GM12801 (cell line): Measurements from ENCODE around the gene ACOX3.

Experiments used
- TF ChIP-seq, protein P1 (sequence below): IDR thresholded peaks from one replicate; pipeline ENCODE4 v1.5.1; 2011; ENCODE audit warnings: control low read depth; ENCODE audit not compliant: insufficient read length; ENCODE audit errors: extremely low read depth

The ACOX3 gene

DNA sequence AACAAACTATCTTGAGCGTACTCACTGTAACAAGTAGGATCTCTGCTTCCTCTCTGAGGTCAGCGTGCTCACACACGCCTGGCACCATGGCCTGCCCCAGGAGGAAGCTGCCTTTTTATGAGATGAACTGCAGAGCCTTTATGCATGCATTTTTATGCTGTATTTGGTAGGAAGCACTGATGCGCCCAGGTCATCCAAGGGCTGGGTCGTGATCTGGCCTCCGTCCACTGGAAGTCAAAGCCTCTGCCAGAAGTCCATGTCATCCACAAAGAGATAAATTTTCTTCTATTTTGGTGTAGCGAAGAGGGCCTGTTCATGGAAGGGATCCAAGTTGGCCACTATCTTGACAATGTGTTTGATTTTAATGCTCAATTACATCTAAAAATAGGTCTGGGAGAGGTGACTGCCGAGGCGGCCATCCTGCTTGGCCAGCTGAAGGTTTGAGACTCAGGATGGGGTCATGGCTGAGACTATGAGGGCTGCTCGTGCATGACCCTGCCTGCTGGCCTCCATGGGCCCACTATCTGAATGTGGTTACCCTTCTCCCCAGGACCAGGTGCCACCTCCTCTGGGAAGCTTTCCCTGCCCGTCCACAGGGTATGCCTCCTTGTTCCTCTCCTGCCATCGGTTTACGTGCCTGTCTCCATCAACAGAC, 120.7 kb downstream of the ACOX3 start:
- TF ChIP-seq, protein P1, sequence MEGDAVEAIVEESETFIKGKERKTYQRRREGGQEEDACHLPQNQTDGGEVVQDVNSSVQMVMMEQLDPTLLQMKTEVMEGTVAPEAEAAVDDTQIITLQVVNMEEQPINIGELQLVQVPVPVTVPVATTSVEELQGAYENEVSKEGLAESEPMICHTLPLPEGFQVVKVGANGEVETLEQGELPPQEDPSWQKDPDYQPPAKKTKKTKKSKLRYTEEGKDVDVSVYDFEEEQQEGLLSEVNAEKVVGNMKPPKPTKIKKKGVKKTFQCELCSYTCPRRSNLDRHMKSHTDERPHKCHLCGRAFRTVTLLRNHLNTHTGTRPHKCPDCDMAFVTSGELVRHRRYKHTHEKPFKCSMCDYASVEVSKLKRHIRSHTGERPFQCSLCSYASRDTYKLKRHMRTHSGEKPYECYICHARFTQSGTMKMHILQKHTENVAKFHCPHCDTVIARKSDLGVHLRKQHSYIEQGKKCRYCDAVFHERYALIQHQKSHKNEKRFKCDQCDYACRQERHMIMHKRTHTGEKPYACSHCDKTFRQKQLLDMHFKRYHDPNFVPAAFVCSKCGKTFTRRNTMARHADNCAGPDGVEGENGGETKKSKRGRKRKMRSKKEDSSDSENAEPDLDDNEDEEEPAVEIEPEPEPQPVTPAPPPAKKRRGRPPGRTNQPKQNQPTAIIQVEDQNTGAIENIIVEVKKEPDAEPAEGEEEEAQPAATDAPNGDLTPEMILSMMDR, result no peak

DNA sequence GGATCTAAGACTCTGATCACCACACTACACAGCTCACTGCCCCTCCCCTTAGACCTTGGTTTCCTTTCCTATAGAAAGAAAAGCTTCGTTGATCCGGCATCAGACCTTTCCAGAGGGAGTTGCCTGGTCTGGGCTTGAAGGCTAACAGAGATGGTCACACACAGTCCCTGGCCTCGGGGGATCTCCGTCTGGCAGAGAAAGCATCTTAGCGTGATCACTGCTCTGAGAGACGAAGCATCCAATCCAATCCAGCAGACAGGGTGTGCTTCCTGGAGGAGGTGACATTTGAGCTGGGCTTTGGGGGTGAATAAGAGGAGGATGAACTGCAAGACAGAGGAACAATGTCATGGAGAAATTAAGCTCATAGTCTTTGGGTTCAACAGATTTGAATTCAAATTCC, 121.5 kb downstream of the ACOX3 start:
- TF ChIP-seq, protein P1, result no peak

DNA sequence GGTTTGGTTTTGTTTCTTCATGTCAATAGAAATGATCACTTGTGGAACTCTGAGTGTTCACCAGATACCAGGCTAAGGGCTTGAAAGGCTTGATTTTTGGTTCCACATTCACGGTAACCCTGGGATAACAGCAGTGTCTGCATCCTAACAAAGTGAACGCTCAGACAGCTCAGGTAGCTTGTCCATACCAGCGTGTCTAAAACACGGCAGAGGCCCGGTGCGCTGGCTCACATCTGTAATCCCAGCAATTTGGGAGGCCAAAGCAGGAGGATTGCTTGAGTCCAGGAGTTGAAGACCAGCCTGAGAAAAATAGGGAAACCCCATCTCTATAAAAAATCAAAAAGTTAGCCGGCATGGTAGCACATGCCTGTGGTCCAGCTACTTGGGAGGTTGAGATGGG, 122.0 kb downstream of the ACOX3 start:
- TF ChIP-seq, protein P1, result no peak

DNA sequence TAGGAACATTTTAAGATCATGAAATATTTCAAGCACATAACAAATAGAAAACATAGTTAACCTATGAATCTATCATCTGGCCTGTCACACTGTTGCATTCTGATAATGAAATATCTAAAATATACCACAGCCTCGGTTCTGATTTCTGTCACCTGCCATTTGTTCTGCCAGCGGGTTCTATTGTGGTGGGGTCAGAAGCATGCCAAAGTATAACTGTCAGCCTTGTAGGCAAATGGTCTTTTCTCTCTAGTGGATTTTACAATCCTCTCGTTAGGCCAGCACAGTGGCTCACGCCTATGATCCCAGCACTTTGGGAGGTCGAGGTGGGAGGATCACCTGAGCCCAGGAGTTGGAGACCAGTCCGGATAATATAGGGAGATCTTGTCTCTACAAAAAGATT, 123.0 kb downstream of the ACOX3 start:
- TF ChIP-seq, protein P1, result no peak

DNA sequence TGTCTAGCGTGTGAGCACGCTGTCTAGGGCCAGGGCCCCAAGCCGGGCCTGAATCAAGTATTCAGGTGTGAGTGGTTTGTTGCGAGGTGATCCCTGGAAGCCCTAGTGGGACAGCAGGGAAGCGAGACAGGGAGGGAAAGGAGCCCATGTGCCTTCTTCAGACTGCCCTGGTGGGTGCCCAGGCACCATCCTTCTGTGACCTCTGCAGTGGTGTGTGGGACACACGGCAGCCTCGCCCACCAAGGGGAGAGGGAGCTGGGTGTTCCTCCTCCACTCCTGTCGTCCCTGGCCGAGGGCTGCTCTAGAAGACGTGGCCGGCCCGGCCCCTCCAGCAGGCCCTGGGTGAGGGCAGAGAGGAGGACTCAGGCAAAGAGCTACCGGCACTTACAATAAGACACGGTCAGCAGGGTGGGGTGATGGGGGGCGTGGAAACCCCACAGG, 123.6 kb downstream of the ACOX3 start:
- TF ChIP-seq, protein P1, result no peak
